RWPE1 (cell line): Measurements from ENCODE around the gene PMM1.

Experiments used
- CTCF ChIA-PET: fragments of 350-600 bp; sonication (Branson Sonifier 250); formaldehyde crosslinking; extraction: SDS; loops from one replicate; lab custom pipeline; 2021; lab: Yijun Ruan, JAX
- POLR2A ChIA-PET: fragments of 400-600 bp; formaldehyde crosslinking; extraction: SDS; loops from one replicate; lab custom pipeline; 2020; ENCODE audit warnings: antibody characterized with exemption; ENCODE audit not compliant: low non-redundant PET; lab: Yijun Ruan, JAX
- DNase-seq: peaks from one replicate; pipeline ENCODE4 v3.0.0; 2012; ENCODE audit warnings: low spot score
- H3K27ac ChIP-seq: fragments of 450-650 bp; 2 replicates; pipeline ENCODE4 v1.5.1; 2017
- TF ChIP-seq, protein P1 (sequence below): fragments of 450-650 bp; conservative IDR thresholded peaks from 2 replicates; pipeline ENCODE4 v1.5.1; 2017; ENCODE audit warnings: low read depth, mild to moderate bottlenecking

The PMM1 gene

DNA sequence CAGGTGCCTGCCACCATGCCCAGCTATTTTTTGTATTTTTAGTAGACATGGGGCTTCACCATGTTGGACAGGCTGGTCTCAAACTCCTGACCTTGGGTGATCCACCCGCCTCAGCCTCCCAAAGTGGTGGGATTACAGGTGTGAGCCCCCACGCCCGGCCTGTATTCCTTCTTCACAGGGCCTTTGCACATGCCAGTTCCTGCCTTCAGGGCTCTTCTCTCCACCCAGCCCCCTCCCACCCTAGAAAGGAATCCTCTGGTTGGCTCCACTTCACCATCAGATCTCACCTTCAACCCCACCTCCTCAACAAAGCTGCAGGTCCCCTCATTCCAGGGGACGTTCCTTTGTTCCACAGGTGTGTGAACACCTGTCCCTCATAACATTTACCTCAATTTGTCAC is 47.4 kb downstream of the PMM1 start:
- TF ChIP-seq, protein P1, sequence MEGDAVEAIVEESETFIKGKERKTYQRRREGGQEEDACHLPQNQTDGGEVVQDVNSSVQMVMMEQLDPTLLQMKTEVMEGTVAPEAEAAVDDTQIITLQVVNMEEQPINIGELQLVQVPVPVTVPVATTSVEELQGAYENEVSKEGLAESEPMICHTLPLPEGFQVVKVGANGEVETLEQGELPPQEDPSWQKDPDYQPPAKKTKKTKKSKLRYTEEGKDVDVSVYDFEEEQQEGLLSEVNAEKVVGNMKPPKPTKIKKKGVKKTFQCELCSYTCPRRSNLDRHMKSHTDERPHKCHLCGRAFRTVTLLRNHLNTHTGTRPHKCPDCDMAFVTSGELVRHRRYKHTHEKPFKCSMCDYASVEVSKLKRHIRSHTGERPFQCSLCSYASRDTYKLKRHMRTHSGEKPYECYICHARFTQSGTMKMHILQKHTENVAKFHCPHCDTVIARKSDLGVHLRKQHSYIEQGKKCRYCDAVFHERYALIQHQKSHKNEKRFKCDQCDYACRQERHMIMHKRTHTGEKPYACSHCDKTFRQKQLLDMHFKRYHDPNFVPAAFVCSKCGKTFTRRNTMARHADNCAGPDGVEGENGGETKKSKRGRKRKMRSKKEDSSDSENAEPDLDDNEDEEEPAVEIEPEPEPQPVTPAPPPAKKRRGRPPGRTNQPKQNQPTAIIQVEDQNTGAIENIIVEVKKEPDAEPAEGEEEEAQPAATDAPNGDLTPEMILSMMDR: no peak
- POLR2A ChIA-PET: no interaction called here
- CTCF ChIA-PET: no interaction called here

DNA sequence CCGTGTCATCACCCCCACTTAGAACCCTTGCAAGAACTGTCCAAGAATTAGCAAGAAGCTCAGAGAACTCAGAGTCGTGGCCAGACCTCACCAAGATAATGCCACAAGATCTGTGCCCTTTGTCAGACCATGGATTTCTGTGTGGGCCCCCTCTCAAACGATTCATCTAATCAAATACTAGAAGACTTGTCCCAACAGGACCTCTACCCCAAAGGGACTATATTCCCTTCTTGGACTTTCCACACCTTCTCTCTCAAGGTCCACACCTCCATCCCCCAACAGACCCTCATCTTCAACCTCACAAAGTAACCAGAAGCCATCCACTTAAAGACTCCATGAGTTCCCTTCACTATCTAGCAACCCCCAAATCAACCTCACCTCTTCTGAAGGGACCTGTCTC is 48.2 kb downstream of the PMM1 start:
- TF ChIP-seq, protein P1: no peak
- H3K27ac ChIP-seq: peak overlapping the region; percentile 81
- CTCF ChIA-PET: no interaction called here
- POLR2A ChIA-PET: no interaction called here
- no peak for DNase-seq

More for the DNA sequence above, 47.4 kb downstream of the PMM1 start:
- DNase-seq: no peak
- H3K27ac ChIP-seq: peak overlapping the region; percentile 81; the same call in 1 of the 2 replicates

DNA sequence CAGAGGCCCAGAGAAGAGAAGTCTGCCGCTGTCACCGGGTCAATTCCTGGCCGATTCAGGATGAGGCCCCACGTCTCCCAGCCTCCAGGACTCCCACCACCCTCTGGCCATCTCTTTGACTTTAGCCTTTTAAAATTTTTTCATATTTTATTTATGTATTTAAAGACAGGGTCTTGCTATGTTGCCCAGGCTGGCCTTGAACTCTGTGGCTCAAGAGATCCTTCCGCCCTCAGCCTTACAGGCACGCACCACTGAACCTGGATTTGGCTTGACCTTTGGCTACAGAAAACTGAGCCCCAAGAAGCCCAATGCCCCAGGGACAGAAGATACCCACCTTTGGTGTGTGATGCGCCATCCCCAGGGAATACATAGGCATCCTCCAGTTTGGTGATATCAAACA is 49.3 kb downstream of the PMM1 start:
- no peak for DNase-seq
- TF ChIP-seq, protein P1: no peak
- CTCF ChIA-PET: no interaction called here
- peak overlapping the region; percentile 47 for H3K27ac ChIP-seq
- POLR2A ChIA-PET: no interaction called here

DNA sequence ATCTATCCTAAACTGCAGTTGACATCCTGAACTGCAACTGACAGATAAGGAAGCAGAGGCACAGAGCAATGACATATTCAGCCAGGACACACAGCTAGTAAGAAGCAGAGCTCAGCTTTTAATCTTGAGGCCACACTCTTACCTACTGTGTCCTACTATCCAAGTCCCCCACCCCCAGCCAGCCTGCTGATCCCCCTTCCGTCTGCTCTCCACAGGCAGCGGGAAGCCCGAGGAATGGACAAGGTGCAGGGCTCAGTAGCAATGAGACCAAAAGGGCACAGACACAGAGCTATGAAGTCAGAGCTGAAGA is 49.7 kb downstream of the PMM1 start:
- ChIA-PET POLR2A (no interaction called here), CTCF (no interaction called here)
- DNase-seq: no peak
- TF ChIP-seq, protein P1: no peak
- H3K27ac ChIP-seq: peak overlapping the region; percentile 47

DNA sequence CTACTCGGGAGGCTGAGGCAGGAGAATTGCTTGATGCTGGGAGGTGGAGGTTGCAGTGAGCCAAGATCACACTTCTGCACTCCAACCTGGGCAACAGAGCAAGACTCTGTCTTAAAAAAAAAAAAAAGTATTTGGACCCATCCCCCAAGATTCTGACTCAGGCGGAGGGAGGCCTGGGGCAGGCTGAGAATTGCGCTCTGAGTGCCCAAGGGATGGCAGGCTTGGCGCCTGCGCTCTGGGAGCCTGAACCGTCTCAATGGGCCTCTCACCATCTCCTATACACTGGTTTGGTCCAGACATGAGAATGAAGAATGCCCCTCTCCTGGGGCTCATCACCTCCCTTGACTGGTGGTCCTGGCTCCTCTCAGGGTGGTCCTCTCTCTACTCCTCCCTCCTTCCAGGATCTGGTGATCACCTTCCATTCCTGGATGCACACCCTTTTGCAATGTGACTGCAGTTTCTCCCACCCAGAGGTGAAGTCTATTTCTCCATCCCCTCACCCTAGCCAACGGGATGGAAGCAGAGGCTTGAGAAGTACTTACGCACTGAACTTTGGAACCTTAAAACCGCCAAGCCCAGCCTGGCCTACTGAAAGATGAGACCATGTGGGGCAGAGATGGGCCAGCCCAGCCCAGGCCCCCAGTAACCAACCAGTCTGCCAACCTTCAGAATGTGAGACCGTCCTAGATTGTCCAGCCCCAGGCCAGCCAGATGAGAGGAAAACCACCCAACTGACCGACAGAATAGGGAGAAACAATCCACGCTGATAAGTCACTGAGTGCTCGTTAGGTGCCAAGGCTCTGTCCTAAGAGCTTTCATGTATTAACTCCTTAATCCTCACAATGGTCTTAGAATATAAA is 50.3 kb downstream of the PMM1 start:
- H3K27ac ChIP-seq: peak overlapping the region; percentile 47
- ChIA-PET POLR2A (no interaction called here), CTCF (no interaction called here)
- no peak for DNase-seq
- TF ChIP-seq, protein P1: no peak

DNA sequence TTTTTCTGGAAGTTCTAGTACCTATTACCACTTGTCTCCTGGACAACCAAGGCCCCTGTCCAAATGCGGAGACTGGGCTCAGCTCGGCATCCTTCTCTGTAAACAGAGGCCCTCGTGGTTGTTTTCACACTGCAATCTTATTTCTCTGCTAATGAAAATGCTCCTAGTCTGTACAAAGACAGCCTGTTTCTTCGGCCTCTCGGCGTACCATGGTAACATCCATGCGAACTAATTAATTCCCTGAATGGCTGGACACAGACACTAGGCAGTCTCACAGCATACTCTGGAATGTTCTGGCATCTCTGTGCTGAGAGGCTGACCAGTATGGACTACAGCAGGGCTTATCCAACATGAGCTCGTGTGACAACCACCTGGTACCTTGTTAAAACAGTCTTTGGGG is 51.1 kb downstream of the PMM1 start:
- CTCF ChIA-PET: interaction anchor here (0.7 kb wide), 1 partner anchor 923 kb away, joined by 4 read pairs; no protein-coding TSS in a partner anchor
- DNase-seq: no peak
- TF ChIP-seq, protein P1: no peak
- POLR2A ChIA-PET: no interaction called here
- H3K27ac ChIP-seq: peak overlapping the region; percentile 47
